Upper lobe of right lung (tissue), 1 donor: ENCODE data around the gene KRTAP22-2. TPM values are rescaled to one million over a fixed set of nuclear protein-coding genes. Genes with fewer than 3 reads are reported as not detected.

Experiments used
- ATAC-seq: fragments of 200-7000 bp; cut with Tn5 transposase; one replicate; pipeline ENCODE4 v1.9.1; 2020; ENCODE audit warnings: mild to moderate bottlenecking, moderate library complexity
- DNase-seq: peaks from one replicate; pipeline ENCODE4 v3.0.0-alpha.2; 2020
- H3K27ac ChIP-seq: fragments of 200-600 bp; one replicate; pipeline ENCODE4 v1.8.0; 2022
- H3K27me3 ChIP-seq: fragments of 200-600 bp; one replicate; pipeline ENCODE4 v1.8.0; 2022; ENCODE audit warnings: mild to moderate bottlenecking
- H3K36me3 ChIP-seq: fragments of 200-600 bp; one replicate; pipeline ENCODE4 v1.8.0; 2022
- H3K4me1 ChIP-seq: fragments of 200-600 bp; one replicate; pipeline ENCODE4 v1.8.0; 2022
- H3K4me3 ChIP-seq: fragments of 200-600 bp; one replicate; pipeline ENCODE4 v1.8.0; 2022; ENCODE audit warnings: mild to moderate bottlenecking
- H3K9me3 ChIP-seq: fragments of 200-600 bp; one replicate; pipeline ENCODE4 v1.8.0; 2022
- intact Hi-C: fragments of 100-400 bp; cut with DNase I; formaldehyde crosslinking; loops from one replicate; pipeline ENCODE4 v1.11.0; 2022
- total RNA-seq: library from RNA; stranded (reverse); fragmentation: NEBNext Ultra II Directional; extraction: Animal tissue kit (Norgen Biotek cat#: 25700); gene quantifications from one replicate; pipeline ENCODE4 v1.2.1, GENCODE V29; 2021
- TF ChIP-seq, protein P1 (sequence below): fragments of 200-600 bp; IDR thresholded peaks from one replicate; pipeline ENCODE4 v1.8.0; 2022; ENCODE audit warnings: antibody characterized with exemption
- donor health status: DM: no; HTN: yes; CAD: no; lungs with severe emphysema.

KRTAP22-2 gene
- total RNA-seq, 1 donor from 2014 or later, result not detected

DNA sequence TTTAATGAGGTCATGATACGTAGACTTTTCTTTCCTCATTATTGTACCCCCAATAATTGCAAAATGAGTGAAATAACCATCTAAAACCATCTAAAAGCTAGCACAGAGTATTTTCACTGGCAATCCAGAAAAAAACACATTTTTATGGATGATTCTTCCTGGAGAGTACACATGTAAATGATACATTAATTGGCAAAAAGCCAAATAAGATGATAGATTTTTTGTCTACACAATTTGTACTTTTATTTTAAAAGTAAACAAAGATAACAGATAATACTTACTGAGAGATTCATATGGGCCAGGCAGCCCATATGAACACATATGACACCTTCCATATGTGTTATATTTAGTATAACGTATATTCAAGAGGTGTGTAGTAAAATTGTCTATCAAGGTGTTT is 26.6 kb downstream of the KRTAP22-2 start:
- H3K4me3 ChIP-seq, result no peak overlapping the region
- no peaks in the 10 kb centered on the region for H3K27me3 ChIP-seq
- no peak overlapping the region for H3K27ac ChIP-seq
- TF ChIP-seq, protein P1, sequence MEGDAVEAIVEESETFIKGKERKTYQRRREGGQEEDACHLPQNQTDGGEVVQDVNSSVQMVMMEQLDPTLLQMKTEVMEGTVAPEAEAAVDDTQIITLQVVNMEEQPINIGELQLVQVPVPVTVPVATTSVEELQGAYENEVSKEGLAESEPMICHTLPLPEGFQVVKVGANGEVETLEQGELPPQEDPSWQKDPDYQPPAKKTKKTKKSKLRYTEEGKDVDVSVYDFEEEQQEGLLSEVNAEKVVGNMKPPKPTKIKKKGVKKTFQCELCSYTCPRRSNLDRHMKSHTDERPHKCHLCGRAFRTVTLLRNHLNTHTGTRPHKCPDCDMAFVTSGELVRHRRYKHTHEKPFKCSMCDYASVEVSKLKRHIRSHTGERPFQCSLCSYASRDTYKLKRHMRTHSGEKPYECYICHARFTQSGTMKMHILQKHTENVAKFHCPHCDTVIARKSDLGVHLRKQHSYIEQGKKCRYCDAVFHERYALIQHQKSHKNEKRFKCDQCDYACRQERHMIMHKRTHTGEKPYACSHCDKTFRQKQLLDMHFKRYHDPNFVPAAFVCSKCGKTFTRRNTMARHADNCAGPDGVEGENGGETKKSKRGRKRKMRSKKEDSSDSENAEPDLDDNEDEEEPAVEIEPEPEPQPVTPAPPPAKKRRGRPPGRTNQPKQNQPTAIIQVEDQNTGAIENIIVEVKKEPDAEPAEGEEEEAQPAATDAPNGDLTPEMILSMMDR, result no peak
- H3K9me3 ChIP-seq, result no peaks in the 10 kb centered on the region
- DNase-seq, result no peak
- H3K36me3 ChIP-seq, result no peaks in the 10 kb centered on the region
- no peak for ATAC-seq
- no peaks in the 10 kb centered on the region for H3K4me1 ChIP-seq
- intact Hi-C loops, result no loop called here

DNA sequence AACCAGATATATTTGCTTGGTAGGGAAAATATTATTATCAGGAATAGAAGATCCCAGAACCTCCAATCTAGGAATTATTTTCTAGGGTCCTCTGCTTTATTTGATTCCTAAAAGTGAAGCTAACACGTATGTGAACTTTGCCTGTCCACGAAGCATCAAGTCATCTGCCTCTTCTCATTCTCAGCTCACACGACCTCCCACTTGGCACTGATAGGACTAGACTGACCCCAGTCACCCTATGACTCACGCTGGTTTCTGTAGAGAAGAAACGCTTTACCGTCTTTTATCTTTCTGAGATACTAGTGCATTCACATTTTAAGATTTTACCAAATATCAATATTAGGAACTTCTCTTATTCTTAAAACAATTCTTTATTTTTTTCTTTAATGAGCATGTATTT is 27.1 kb downstream of the KRTAP22-2 start:
- Histone ChIP-seq H3K36me3 (no peaks in the 10 kb centered on the region), H3K27ac (no peak overlapping the region), H3K27me3 (no peaks in the 10 kb centered on the region), H3K4me1 (no peaks in the 10 kb centered on the region), H3K4me3 (no peak overlapping the region), H3K9me3 (no peaks in the 10 kb centered on the region)
- DNase-seq (no peak), ATAC-seq (no peak)
- intact Hi-C loops, result no loop called here
- TF ChIP-seq, protein P1, result no peak

DNA sequence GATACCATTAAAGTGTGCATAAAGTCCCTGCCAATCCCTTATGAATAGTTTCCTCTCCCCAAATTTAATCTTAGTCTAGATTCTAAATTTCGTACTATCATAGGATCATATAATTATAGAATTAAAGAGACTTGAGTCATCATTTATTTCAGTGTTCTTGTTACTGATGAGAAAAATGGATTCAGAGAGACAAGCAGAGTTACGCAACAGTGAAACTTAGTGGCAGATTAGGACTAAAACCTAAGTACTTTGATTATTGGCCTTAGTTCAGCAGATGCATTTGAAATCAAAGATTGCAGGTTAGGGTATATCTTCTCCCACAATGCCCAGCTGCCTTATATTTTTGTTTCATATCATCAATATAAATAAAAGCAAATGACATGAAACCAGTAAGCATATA is 28.2 kb downstream of the KRTAP22-2 start:
- TF ChIP-seq, protein P1, result no peak
- no peaks in the 10 kb centered on the region for H3K9me3 ChIP-seq
- ATAC-seq, result no peak
- DNase-seq, result no peak
- H3K36me3 ChIP-seq, result no peaks in the 10 kb centered on the region
- no peak overlapping the region for H3K4me3 ChIP-seq
- H3K27me3 ChIP-seq, result no peaks in the 10 kb centered on the region
- H3K27ac ChIP-seq, result no peak overlapping the region
- no peaks in the 10 kb centered on the region for H3K4me1 ChIP-seq
- intact Hi-C loops, result no loop called here

DNA sequence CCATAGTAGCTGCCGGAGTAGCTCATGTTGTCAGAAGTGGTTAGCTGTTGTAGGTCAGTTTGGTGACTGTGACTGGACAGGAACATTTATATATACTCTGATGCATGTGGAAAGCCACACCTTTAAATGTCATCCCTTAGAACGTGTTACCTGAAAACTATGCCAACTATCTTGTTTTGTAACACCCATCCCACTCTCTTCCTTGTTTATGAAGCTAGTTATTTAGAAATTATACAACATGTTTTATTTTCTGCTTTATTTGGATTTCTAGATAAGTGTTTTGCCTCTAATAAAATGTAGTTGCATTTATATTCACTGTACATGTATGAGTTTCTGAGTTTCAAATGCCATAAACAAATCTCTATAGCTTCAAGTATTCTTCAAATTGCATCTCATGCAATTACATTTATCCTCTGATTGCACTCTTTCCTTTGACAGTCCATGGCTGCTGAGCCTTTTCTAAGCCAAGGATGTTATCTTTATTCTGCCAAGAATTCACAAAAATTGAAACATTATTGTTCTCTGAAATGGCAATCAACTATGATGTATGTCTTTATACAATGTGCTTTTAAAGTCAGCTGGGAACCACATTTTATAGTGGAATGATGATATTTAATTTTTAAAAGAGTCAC is 28.8 kb downstream of the KRTAP22-2 start, which contains the start of gene KRTAP19-7:
TSS of gene KRTAP19-7 (minus strand) at position 51 of the 632 bp plus-strand sequence. CDS start at position 26, 25 bp downstream.
- ATAC-seq, result no peak

DNA sequence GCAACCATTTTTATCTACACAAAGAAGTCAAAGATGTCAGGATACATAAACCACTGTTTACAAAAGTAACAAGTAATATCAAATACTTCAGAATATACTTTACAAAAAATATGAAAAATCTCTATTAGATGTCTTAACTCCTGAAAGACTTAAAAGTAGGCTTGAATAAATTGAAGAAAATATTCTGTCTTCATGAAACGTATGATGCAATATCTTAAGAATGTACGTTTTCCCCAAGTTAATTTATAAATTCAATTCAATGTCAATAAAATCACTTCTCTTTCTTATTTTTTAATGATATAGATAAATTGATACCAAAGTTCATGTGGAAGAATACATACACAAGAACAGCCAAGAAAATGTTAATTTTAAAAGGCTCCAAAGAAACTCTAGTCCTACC is 35.1 kb downstream of the KRTAP22-2 start:
- Histone ChIP-seq H3K27ac (no peak overlapping the region), H3K4me1 (no peaks in the 10 kb centered on the region), H3K27me3 (no peaks in the 10 kb centered on the region), H3K36me3 (no peaks in the 10 kb centered on the region), H3K9me3 (no peaks in the 10 kb centered on the region), H3K4me3 (no peak overlapping the region)
- DNase-seq (no peak), ATAC-seq (no peak)
- intact Hi-C loops, result no loop called here
- TF ChIP-seq, protein P1, result no peak

More for the DNA sequence above, 28.8 kb downstream of the KRTAP22-2 start, which contains the start of gene KRTAP19-7:
- H3K9me3 ChIP-seq, result no peaks in the 10 kb centered on the region
- no peak for DNase-seq
- H3K36me3 ChIP-seq, result no peaks in the 10 kb centered on the region
- no peaks in the 10 kb centered on the region for H3K27me3 ChIP-seq
- no peak within 1 kb of the TSS for H3K27ac ChIP-seq
- intact Hi-C loops, result no loop called here
- no peak within 1 kb of the TSS for H3K4me3 ChIP-seq
- no peaks in the 10 kb centered on the region for H3K4me1 ChIP-seq
- TF ChIP-seq, protein P1, result no peak
